GM12875 (cell line): ENCODE data around the gene CAMKMT.

Experiments used
- H3K4me3 ChIP-seq: one replicate; pipeline ENCODE4 v1.5.1; 2011; ENCODE audit warnings: low read depth, low read length, control low read depth
- CTCF ChIP-seq: IDR thresholded peaks from 2 replicates; pipeline ENCODE4 v1.5.1; 2011; ENCODE audit warnings: low read depth, mild to moderate bottlenecking, control low read depth, inconsistent platforms, low read length, moderate library complexity, borderline replicate concordance; ENCODE audit not compliant: insufficient read depth

CAMKMT gene

GRCh38 chr2:44453259-44453658 is 91.5 kb downstream of the CAMKMT start:
- no peak for TF ChIP-seq CTCF
- H3K4me3 ChIP-seq = no peak overlapping the region

GRCh38 chr2:44455877-44456276 is 94.1 kb downstream of the CAMKMT start:
- no peak overlapping the region for H3K4me3 ChIP-seq
- TF ChIP-seq CTCF = no peak

GRCh38 chr2:44456946-44457345 is 95.2 kb downstream of the CAMKMT start:
- no peak overlapping the region for H3K4me3 ChIP-seq
- no peak for TF ChIP-seq CTCF

GRCh38 chr2:44459739-44460138 is 98.0 kb downstream of the CAMKMT start:
- H3K4me3 ChIP-seq = no peak overlapping the region
- TF ChIP-seq CTCF = no peak

GRCh38 chr2:44462934-44463849 is 101.4 kb downstream of the CAMKMT start:
- H3K4me3 ChIP-seq = no peak overlapping the region
- peak; percentile 14; the same call in 1 of the 2 replicates for TF ChIP-seq CTCF

- no peak overlapping the region for H3K4me3 ChIP-seq
- TF ChIP-seq CTCF = no peak
Observed at GRCh38 chr2:44464437-44464836, 102.7 kb downstream of the CAMKMT start.

- TF ChIP-seq CTCF = no peak
- H3K4me3 ChIP-seq = no peak overlapping the region
Observed at GRCh38 chr2:44470151-44470550, 108.4 kb downstream of the CAMKMT start.
